GM12878 (cell line): ENCODE measurements around the gene ABHD11. TPM values are rescaled to one million over a fixed set of nuclear protein-coding genes. Genes with fewer than 3 reads are reported as not detected.

Source experiments
- ATAC-seq: fragments of 200-7000 bp; cut with Tn5 transposase; 3 replicates; pipeline ENCODE4 v1.9.1; 2020; ENCODE audit warnings: mild to moderate bottlenecking, moderate library complexity
- BruUV-seq: library from RNA; stranded (reverse); fragments of 400-500 nt; replicated peaks from 2 replicates; lab custom pipeline; 2021; lab: Mats Ljungman, UMichigan
- CTCF ChIA-PET: fragments of 300-600 bp; sonication (Branson Sonifier 250); formaldehyde crosslinking; extraction: SDS; loops from one replicate; lab custom pipeline; 2021; ENCODE audit warnings: inconsistent platforms; lab: Yijun Ruan, JAX
- POLR2A ChIA-PET: fragments of 350-600 bp; formaldehyde crosslinking; extraction: SDS; loops from one replicate; lab custom pipeline; 2021; ENCODE audit warnings: inconsistent platforms; lab: Charles Lee
- RAD21 ChIA-PET: fragments of 300-600 bp; sonication (Branson Sonifier 250); formaldehyde crosslinking; loops from one replicate; lab custom pipeline; 2023; ENCODE audit warnings: antibody characterized with exemption; ENCODE audit not compliant: unreplicated experiment; lab: Charles Lee
- SMC1A ChIA-PET: fragments of 300-600 bp; sonication (Branson Sonifier 250); formaldehyde crosslinking; loops from one replicate; lab custom pipeline; 2023; ENCODE audit not compliant: unreplicated experiment, uncharacterized antibody; lab: Charles Lee
- DNase-seq: peaks from one replicate; pipeline ENCODE4 v3.0.0-alpha.2; 2011; ENCODE audit warnings: low read depth, low spot score
- FAIRE-seq: peaks from 3 replicates; lab custom pipeline; 2011; peaks lifted over from hg19 to GRCh38; lab: Jason Lieb, UNC
- H2AFZ ChIP-seq: 2 replicates; pipeline ENCODE4 v1.6.0; 2011; ENCODE audit warnings: low read depth, low read length, control low read depth; ENCODE audit not compliant: control insufficient read depth
- H3K27ac ChIP-seq: 2 replicates; pipeline ENCODE4 v1.5.1; 2011; ENCODE audit warnings: control low read depth; ENCODE audit not compliant: control insufficient read depth, insufficient read depth
- H3K27me3 ChIP-seq, 2 experiments: replicated peaks in 1 of 2; 2 replicates each; pipeline versions ENCODE4 v1.6.0 to v1.6.1; 2011; ENCODE audit warnings: low read length in 1 of 2; ENCODE audit not compliant: control insufficient read depth in 2 of 2, insufficient read depth in 2 of 2
- H3K36me3 ChIP-seq, 2 experiments: 2 replicates each; pipeline ENCODE4 v1.5.1; 2011; ENCODE audit warnings: low read length in 1 of 2; ENCODE audit not compliant: control insufficient read depth in 2 of 2, insufficient read depth in 2 of 2
- H3K4me1 ChIP-seq: 2 replicates; pipeline ENCODE4 v1.6.1; 2011; ENCODE audit warnings: mild to moderate bottlenecking, low read length, moderate library complexity, mixed read lengths; ENCODE audit not compliant: control insufficient read depth, insufficient read depth
- H3K4me2 ChIP-seq: 2 replicates; pipeline ENCODE4 v1.6.0; 2011; ENCODE audit warnings: control low read depth; ENCODE audit not compliant: control insufficient read depth, insufficient read depth
- H3K4me3 ChIP-seq: fragments of 200-600 bp; sonication (generic); 2 replicates; pipeline ENCODE4 v1.5.1; 2016
- H3K79me2 ChIP-seq: 2 replicates; pipeline ENCODE4 v1.6.0; 2011; ENCODE audit warnings: low read length; ENCODE audit not compliant: control insufficient read depth, insufficient read depth
- H3K9ac ChIP-seq: 2 replicates; pipeline ENCODE4 v1.8.0; 2011; ENCODE audit warnings: low read length, control low read depth, mixed read lengths; ENCODE audit not compliant: control insufficient read depth, insufficient read depth
- H3K9me3 ChIP-seq: replicated peaks from 3 replicates; pipeline ENCODE4 v1.5.1; 2011; ENCODE audit warnings: mild to moderate bottlenecking, low read length; ENCODE audit not compliant: control insufficient read depth, insufficient read depth
- H4K20me1 ChIP-seq: 2 replicates; pipeline ENCODE4 v1.6.0; 2011; ENCODE audit not compliant: control insufficient read depth, insufficient read depth
- BACH1 ChIP-seq: fragments of 450-650 bp; IDR thresholded peaks from 2 replicates; pipeline ENCODE4 v1.6.1; 2017; ENCODE audit warnings: mild to moderate bottlenecking, borderline replicate concordance
- EED ChIP-seq: sonication (generic); IDR thresholded peaks from 2 replicates; pipeline ENCODE4 v1.6.1; 2016; ENCODE audit warnings: antibody characterized with exemption, low read depth
- EP300 ChIP-seq, 2 experiments: fragments of 150-350 bp in 1 of 2; IDR thresholded peaks; 2 replicates each; pipeline ENCODE4 v1.6.1; 2011 to 2012; ENCODE audit warnings: low read depth in 2 of 2, low read length in 2 of 2, borderline replicate concordance in 1 of 2, improper control_type of control experiment in 1 of 2, inconsistent platforms in 1 of 2; ENCODE audit not compliant: control insufficient read depth in 1 of 2
- LARP7 ChIP-seq: fragments of 450-650 bp; IDR thresholded peaks from 2 replicates; pipeline ENCODE4 v1.6.1; 2017; ENCODE audit warnings: mild to moderate bottlenecking
- POLR2AphosphoS5 ChIP-seq: IDR thresholded peaks from 2 replicates; pipeline ENCODE4 v1.6.1; 2011; ENCODE audit warnings: mild to moderate bottlenecking, low read length, inconsistent platforms
- SPI1 ChIP-seq: IDR thresholded peaks from 2 replicates; pipeline ENCODE4 v1.6.1; 2011; ENCODE audit warnings: low read depth, mild to moderate bottlenecking, low read length, moderate library complexity, borderline replicate concordance; ENCODE audit not compliant: insufficient read depth
- SUPT20H ChIP-seq: IDR thresholded peaks from 2 replicates; pipeline ENCODE4 v1.6.1; 2011; ENCODE audit warnings: low read depth, mild to moderate bottlenecking, low read length, moderate library complexity, borderline replicate concordance; ENCODE audit not compliant: control insufficient read depth
- SUZ12 ChIP-seq: fragments of 200-600 bp; sonication (generic); IDR thresholded peaks from one replicate; pipeline ENCODE4 v1.6.1; 2018; ENCODE audit warnings: antibody characterized with exemption, mild to moderate bottlenecking; ENCODE audit not compliant: unreplicated experiment
- TBL1XR1 ChIP-seq: IDR thresholded peaks from 2 replicates; pipeline ENCODE4 v1.6.1; 2012; ENCODE audit warnings: low read depth, low read length, improper control_type of control experiment
- WRNIP1 ChIP-seq: IDR thresholded peaks from 2 replicates; pipeline ENCODE4 v1.6.1; 2011; ENCODE audit warnings: low read depth, low read length, improper control_type of control experiment, borderline replicate concordance
- YBX1 ChIP-seq: fragments of 450-650 bp; IDR thresholded peaks from 2 replicates; pipeline ENCODE4 v1.6.1; 2016; ENCODE audit warnings: antibody characterized with exemption
- ZNF384 ChIP-seq: IDR thresholded peaks from 2 replicates; pipeline ENCODE4 v1.6.1; 2012; ENCODE audit warnings: low read depth, mild to moderate bottlenecking, low read length, improper control_type of control experiment, borderline replicate concordance
- WGBS: methylation state at CpG from one replicate; pipeline ENCODE4 v1.1.6; 2016; ENCODE audit warnings: low lambda C conversion rate; ENCODE audit not compliant: insufficient replicate concordance, insufficient coverage; ENCODE audit errors: missing lambda C conversion rate; 5-methylcytosine and 5-hydroxymethylcytosine counted together
- in situ Hi-C: fragments of 300-500 bp; cut with MboI; formaldehyde crosslinking; loops from 9 replicates; pipeline ENCODE4 v1.14.3; 2018; ENCODE audit warnings: mixed read lengths
- intact Hi-C: fragments of 100-400 bp; cut with micrococcal nuclease; formaldehyde crosslinking; loops from one replicate; pipeline ENCODE4 v1.14.2; 2022; ENCODE audit not compliant: unreplicated experiment
- polyA plus RNA-seq, 11 experiments: library from polyadenylated mRNA; depleted of rRNA in 4 of 11; unstranded in 6 of 11; stranded (reverse) in 5 of 11; fragments of >200 nt; fragmentation: Nextera tagmentation in 4 of 11; fragmentation: Illumina TruSeq in 1 of 11; extraction: Ambion mirVana in 4 of 11; extraction: Trizol in 1 of 11; gene quantifications; 1 replicate in 1 of 11; 2 replicates in 10 of 11; pipeline versions ENCODE4 v1.2.1 to v1.2.3, GENCODE V29; 2011 to 2016; ENCODE audit warnings: inconsistent platforms in 2 of 11, missing spikeins in 2 of 11, low read depth in 1 of 11
- total RNA-seq, 4 experiments: library from RNA; depleted of rRNA in 3 of 4; stranded (reverse); fragments of >200 nt in 3 of 4; fragmentation: Illumina TruSeq in 1 of 4; extraction: Trizol in 1 of 4; gene quantifications; 2 replicates each; pipeline versions ENCODE4 v1.2.1 to v1.2.3, GENCODE V29; 2013 to 2021
- TF ChIP-seq, protein P1 (sequence below): fragments of 450-650 bp; IDR thresholded peaks from 2 replicates; pipeline ENCODE4 v1.6.1; 2018; ENCODE audit warnings: borderline replicate concordance, mild to moderate bottlenecking; ENCODE audit not compliant: partially characterized antibody
- TF ChIP-seq, protein P2 (sequence below): fragments of 450-650 bp; IDR thresholded peaks from 2 replicates; pipeline ENCODE4 v1.6.1; 2016; ENCODE audit warnings: mild to moderate bottlenecking

Gene ABHD11
- total and polyA plus RNA-seq, 10 of the 15 experiments (the other 5 are each of a cell fraction or from before 2014, with no cell fraction given) = 2.8 to 24.8 (median 10.1) TPM

DNA sequence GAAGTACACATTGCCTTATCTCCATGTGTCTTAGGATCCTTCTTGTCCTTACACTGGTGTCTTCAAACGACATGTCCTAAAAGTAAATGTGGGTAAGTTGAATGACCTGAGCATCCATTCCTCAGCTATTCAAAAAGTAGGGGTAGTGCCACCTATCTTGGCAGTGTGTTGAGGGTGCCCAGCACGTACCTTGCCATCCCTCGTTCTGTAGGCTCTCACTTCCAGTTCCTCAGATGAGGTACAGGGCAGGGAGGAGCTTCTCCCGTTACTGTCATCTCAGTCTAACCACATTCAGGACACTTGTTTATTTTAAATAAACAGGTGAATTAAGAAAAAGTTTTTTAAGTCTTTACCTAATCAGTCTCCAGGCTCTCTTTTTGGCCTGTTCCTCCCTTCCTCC, 42.2 kb downstream of the ABHD11 start:
- Histone ChIP-seq H3K27me3 (no peaks in the 10 kb centered on the region), H3K27ac (no peak overlapping the region)
- ATAC-seq = no peak
- in situ Hi-C loops = no loop called here
- DNase-seq = no peak
- ChIA-PET RAD21 (no interaction called here), POLR2A (no interaction called here)
- peak; percentile 60 for TF ChIP-seq POLR2AphosphoS5
- no peak for TF ChIP-seq SPI1
- TF ChIP-seq, all 136 proteins: peak for 1
- no TSS peak for BruUV-seq
- ChIA-PET CTCF (interaction anchor here (2.1 kb wide), 1 partner anchor 90 kb away, joined by 7 read pairs; no protein-coding TSS in a partner anchor), SMC1A (no interaction called here)
- Histone ChIP-seq H3K36me3 (peaks cover 19 to 41% of the 10 kb centered on the region in 2 experiments), H3K4me3 (no peak overlapping the region), H3K4me2 (no peak overlapping the region), H4K20me1 (no peaks in the 10 kb centered on the region), H3K4me1 (no peaks in the 10 kb centered on the region), H3K79me2 (no peaks in the 10 kb centered on the region), H2AFZ (no peak overlapping the region), H3K9ac (no peak overlapping the region), H3K9me3 (no peaks in the 10 kb centered on the region)
- no peak for FAIRE-seq
- 88% methylated on average over 4 of the region's 4 CpGs for WGBS
- intact Hi-C loops = no loop called here

DNA sequence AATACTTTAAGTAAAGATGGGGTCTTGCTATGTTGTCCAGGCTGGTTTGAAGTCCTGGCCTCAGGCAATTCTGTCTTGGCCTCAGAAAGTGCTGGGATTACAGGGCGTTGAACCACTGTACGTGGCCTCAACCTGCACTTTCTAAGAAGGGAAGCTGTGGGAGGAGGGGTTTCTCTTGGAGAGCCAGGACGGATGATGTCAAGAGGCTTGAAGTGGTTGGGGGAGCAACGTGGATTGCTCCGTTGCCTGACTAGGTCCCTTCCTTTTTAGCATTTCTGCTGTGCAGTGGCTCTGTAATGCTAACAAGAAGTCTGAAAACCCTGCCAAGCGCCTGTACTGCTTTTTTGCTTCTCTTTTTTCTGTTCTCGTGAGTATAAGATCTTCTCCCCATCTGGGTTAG, 48.0 kb downstream of the ABHD11 start:
- POLR2A ChIA-PET = interaction anchor here (1.3 kb wide), 1 partner anchor 26 kb away, joined by 4 read pairs; no protein-coding TSS in a partner anchor
- H3K27ac ChIP-seq = no peak overlapping the region
- H3K27me3 ChIP-seq = no peaks in the 10 kb centered on the region
- ATAC-seq = no peak
- H3K4me3 ChIP-seq = no peak overlapping the region
- in situ Hi-C loops = no loop called here
- peaks cover 7% of the 10 kb centered on the region for H3K4me1 ChIP-seq
- peaks cover 2% of the 10 kb centered on the region for H3K79me2 ChIP-seq
- intact Hi-C loops = no loop called here
- DNase-seq = no peak
- WGBS = 97% methylated on average over 7 of the region's 7 CpGs
- SMC1A ChIA-PET = no interaction called here
- CTCF ChIA-PET = interaction anchor here (1.5 kb wide), 1 partner anchor 10 kb away, joined by 3 read pairs; no protein-coding TSS in a partner anchor
- no peak overlapping the region for H2AFZ ChIP-seq
- BruUV-seq = no TSS peak
- peaks cover 15 to 28% of the 10 kb centered on the region in 2 experiments for H3K36me3 ChIP-seq
- RAD21 ChIA-PET = no interaction called here
- H3K4me2 ChIP-seq = no peak overlapping the region
- no peak for FAIRE-seq
- no peak overlapping the region for H3K9ac ChIP-seq
- no peaks in the 10 kb centered on the region for H4K20me1 ChIP-seq
- no peaks in the 10 kb centered on the region for H3K9me3 ChIP-seq
- TF ChIP-seq SUZ12 = no peak
- TF ChIP-seq EED = no peak
- no peak for TF ChIP-seq ZNF384
- no peak for TF ChIP-seq YBX1
- no peak for TF ChIP-seq WRNIP1
- TF ChIP-seq EP300 (IDR thresholded peaks at IDR 0.05; ENCODE audit: borderline replicate concordance in 1 of 2, control insufficient read depth in 1 of 2, low read depth in 2 of 2, low read length in 2 of 2) = no peak
- TF ChIP-seq TBL1XR1 = no peak
- no peak for TF ChIP-seq BACH1
- TF ChIP-seq, protein P1, sequence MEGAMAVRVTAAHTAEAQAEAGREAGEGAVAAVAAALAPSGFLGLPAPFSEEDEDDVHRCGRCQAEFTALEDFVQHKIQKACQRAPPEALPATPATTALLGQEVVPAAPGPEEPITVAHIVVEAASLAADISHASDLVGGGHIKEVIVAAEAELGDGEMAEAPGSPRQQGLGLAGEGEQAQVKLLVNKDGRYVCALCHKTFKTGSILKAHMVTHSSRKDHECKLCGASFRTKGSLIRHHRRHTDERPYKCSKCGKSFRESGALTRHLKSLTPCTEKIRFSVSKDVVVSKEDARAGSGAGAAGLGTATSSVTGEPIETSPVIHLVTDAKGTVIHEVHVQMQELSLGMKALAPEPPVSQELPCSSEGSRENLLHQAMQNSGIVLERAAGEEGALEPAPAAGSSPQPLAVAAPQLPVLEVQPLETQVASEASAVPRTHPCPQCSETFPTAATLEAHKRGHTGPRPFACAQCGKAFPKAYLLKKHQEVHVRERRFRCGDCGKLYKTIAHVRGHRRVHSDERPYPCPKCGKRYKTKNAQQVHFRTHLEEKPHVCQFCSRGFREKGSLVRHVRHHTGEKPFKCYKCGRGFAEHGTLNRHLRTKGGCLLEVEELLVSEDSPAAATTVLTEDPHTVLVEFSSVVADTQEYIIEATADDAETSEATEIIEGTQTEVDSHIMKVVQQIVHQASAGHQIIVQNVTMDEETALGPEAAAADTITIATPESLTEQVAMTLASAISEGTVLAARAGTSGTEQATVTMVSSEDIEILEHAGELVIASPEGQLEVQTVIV = no peak
- no peak for TF ChIP-seq LARP7
- TF ChIP-seq, protein P2, sequence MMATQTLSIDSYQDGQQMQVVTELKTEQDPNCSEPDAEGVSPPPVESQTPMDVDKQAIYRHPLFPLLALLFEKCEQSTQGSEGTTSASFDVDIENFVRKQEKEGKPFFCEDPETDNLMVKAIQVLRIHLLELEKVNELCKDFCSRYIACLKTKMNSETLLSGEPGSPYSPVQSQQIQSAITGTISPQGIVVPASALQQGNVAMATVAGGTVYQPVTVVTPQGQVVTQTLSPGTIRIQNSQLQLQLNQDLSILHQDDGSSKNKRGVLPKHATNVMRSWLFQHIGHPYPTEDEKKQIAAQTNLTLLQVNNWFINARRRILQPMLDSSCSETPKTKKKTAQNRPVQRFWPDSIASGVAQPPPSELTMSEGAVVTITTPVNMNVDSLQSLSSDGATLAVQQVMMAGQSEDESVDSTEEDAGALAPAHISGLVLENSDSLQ = no peak
- no peak for TF ChIP-seq SUPT20H
